Hippocampal formation (tissue), 2 donors: ENCODE measurements around the gene KCNK2.
A peak's percentile ranks its signal among the peaks of the same experiment; 100 is the strongest.

ENCODE experiments used
- DNase-seq, 2 donors: peaks; one replicate each; lab custom pipeline; 2025; lab: John Stamatoyannopoulos, UW

Gene KCNK2, protein sequence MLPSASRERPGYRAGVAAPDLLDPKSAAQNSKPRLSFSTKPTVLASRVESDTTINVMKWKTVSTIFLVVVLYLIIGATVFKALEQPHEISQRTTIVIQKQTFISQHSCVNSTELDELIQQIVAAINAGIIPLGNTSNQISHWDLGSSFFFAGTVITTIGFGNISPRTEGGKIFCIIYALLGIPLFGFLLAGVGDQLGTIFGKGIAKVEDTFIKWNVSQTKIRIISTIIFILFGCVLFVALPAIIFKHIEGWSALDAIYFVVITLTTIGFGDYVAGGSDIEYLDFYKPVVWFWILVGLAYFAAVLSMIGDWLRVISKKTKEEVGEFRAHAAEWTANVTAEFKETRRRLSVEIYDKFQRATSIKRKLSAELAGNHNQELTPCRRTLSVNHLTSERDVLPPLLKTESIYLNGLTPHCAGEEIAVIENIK

DNA sequence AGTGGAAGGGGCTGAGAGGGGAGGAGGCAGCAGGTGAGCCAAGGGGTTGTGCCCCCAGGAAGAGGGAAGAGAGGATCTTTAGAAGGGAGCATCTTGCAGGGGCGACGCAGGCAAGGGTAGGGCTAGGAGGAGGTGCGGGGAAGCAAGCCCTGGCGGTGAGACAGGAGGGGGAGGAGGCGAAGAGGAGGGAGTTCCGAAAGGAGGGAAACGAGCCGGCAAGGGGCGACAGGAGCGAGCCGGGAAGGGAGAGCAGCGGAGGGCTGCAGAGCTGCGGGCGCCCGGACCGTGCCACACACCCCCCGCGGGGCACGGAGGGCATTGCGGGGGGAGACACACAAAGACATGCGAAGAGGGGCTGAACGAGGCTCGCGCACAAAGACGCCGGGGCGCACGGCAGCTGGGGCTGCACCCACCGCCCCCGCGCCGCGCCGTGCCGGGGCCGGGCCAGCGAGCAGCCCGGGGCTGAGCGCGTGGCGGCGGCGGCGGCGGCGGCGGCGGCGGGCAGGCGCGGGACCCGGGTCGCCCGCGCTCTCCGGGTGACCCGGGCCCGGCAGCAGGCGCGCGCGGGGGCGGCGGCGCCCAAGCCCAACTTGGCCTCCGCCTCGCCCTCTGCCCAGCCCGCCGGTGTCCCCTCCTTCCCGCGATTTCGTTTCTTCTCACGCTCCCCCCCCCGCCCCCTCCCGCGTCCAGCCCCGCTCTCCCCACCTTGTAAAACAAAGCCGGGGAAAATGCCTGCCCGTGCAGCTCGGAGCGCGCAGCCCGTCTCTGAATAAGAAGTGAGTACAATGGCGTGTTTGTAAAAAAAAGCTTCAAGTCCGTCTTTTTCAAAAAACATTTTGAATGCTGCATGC lies at the start of gene KCNK2:
TSS of gene KCNK2 (plus strand) at position 206 of the 851 bp plus-strand sequence. CDS start 649 bp downstream, outside the sequence.
- DNase-seq: no peak

- no peak for DNase-seq
These were observed 49.5 kb upstream of the KCNK2 start for GRCh38 chr1:215032911-215033526.

DNA sequence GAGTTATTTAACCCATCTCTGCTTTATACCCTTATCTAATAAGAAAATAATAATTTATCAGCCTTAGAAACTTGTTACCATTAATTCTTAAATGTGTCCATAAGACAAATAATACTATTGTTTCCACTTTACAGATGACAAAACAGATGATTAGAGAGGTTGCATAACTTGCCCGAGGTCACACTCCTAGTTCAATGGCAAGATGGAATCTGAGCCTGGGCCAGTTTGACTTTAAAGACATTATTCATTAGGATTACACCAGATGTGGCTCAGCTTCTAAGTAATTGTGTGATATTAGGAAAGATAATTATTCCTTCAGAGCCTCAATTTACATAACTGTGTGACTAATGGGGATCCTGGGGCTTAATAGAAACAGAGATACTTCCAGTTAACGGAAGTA lies 42.3 kb upstream of the KCNK2 start:
- DNase-seq: no peak

DNA sequence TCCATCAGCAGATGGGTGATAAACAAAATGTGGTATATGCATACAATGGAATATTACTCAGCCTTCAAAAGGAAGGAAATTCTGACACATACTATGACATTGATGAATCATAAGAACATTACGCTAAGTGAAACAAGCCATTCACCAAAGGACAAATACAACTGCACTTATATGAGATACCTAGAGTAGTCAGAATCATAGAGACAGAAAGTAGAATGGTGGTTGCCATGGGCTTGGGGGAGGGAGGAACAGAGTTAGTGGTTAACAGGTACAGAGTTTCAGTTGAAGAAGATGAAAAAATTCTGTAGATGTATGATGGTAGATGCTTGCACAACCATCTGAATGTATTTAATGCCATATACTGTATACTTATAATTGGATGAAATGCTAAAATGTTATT lies 39.1 kb upstream of the KCNK2 start:
- DNase-seq: no peak

DNA sequence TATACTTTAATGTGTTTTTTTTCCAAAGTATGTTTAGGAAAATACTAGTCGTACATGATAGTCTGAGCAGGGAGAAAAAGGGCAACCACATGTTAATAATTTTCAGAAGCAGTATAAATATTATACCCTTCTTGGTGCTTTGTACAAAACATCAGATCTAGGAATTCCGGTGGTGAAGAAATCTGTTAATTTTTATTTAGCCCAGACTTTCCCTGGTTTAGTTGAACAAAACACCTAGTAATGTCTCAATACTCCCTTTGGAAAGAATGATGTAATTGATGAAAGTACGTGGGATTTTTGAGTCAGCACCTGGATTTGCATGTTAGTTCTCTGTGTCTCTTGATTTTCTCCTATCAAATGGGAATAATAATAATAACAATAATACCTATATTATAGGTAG lies 38.4 kb upstream of the KCNK2 start:
- DNase-seq: no peak

GRCh38 chr1:215045698-215046308 lies 36.7 kb upstream of the KCNK2 start:
- DNase-seq: no peak

- DNase-seq: no peak
These were observed 30.1 kb upstream of the KCNK2 start for GRCh38 chr1:215052256-215053015.

GRCh38 chr1:215054266-215054665 lies 28.3 kb upstream of the KCNK2 start:
- peak in 1 of 2 donors; percentile 1 for DNase-seq

DNA sequence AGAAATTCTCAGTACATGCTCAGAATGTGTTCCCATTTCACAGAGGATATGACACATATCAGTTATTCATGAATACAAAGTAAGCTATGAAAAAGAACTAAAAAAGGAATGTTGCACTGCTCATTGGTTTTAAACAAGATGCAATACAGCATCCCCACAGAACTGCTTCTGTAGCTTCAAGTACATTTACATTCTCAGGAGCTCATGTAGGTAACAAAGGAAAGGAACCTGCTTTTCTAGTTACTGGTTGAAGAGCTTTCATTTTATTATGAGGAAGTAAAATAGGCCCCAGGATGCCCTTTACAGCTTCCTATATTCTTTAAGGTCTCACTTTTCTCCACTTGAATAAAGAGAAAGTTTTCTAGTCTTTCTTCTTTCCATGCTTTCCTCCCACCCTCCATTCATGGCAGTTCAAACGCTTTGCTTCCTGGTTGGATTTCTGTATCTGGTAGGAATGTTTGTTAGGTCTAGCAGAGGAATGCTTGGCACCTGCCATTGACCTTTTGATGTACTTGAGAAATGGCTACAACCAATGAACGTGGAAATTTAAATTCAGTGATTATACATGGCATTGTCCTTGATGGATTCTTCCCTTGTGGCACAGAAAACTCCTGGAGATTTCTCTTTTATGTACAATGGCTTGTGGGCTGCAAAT lies 27.1 kb upstream of the KCNK2 start:
- DNase-seq: no peak

DNA sequence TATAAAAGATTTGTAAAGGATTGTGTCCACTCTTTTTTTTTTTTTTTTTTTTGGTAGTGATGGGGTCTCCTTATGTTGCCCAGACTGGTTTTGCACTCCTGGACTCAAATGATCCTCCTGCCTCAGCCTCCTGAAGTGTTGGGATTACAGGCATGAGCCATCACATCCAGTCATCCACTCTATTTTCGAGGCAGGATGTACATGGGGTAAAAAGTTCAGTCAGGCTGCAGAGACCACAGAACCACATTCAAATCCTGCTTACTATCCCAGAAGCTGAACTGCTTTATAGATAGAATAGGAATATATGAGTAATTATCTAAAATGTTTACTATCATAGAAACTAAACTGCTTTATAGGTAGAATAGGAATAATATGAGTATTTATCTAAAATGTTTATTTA lies 26.0 kb upstream of the KCNK2 start:
- DNase-seq: no peak

DNA sequence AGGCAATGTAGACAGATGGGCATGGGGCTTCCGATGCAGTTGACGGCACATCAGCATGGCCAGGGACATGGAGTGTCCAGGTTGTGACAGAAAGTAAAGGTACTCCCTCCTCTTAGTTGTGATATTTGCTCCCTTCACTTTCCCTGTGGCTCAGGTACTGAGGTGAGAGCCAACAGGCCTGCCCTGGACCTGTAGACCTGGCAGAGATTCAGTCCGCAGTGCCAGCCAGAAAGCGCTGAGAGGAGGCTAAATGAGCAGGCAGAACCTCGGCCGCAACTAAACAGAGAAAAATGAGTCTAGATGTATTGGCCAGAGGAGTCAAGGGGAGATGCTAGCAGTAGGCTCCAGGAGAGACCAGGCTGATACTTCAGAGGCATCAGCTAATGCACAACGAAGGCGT lies 22.6 kb upstream of the KCNK2 start:
- no peak for DNase-seq

DNA sequence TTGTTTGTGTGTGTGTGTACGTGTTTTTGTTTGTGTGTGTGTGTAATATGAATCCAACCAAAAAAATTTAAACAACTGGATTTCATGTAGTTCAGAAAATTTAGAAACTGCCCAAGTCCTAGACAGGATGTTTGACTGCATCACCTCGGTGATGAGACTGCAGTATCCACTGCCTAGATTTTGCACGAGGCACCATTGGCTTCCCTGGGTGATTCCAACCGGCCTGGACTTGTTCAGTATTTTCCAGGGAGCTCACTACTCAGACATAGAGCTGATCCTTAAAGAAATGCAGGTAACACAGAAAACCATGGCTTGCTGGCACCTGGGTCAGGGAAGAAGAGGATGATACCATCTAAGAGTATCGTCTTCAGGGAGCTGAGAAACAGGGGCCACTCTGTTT lies 18.2 kb upstream of the KCNK2 start:
- DNase-seq: no peak

DNA sequence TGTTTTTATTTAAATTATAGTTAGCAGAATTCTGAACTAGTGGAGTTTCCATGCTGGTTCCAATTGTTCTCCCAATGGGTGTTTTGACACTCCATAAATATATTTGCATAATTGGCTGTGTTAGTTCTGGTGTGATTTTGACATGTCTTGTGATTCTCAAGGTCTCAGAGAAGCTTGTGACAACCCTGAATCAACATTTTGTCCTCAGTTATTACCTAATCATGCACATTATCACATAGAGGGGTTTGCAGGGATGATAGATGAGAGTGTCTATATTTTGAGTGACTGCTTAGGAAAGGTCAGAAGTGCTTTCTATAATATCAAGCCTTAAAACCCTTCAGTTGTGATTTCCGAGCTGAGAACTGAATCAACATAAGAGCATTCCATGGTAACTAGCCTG lies 11.5 kb upstream of the KCNK2 start:
- no peak for DNase-seq

GRCh38 chr1:215076322-215076721 lies 6.2 kb upstream of the KCNK2 start:
- no peak for DNase-seq

- DNase-seq: no peak
These were observed 3.1 kb upstream of the KCNK2 start for GRCh38 chr1:215079456-215079855.

GRCh38 chr1:215081661-215082531 lies 641 bp upstream of the KCNK2 start:
- DNase-seq: no peak

DNA sequence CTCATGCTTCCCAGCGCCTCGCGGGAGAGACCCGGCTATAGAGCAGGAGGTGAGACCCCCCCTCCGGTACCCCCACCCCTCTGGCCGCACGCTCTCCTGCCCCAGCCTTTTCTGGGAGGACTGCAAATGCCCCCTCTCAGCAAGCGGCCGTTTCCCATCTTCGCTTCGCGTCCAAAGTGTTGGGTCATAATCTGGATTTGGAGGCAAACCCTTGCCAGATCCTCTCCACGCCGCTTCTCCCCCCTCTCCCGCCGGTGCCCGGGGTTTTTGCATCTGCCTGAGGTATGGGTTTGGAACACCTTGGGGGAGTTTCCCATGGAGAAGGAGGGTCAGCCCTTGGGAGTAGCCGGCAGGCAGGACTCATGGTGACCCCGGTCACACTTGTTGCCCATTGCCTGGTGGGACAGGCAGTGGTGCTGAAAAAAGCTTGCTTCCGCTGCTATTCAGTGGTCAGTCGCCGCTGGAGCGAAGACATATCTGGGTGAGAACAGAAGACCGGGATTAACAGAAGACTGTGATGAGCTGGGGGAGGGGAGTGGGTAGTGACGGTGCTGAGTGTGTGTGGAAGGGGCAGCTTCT lies 935 bp downstream of the KCNK2 start:
- DNase-seq: no peak

DNA sequence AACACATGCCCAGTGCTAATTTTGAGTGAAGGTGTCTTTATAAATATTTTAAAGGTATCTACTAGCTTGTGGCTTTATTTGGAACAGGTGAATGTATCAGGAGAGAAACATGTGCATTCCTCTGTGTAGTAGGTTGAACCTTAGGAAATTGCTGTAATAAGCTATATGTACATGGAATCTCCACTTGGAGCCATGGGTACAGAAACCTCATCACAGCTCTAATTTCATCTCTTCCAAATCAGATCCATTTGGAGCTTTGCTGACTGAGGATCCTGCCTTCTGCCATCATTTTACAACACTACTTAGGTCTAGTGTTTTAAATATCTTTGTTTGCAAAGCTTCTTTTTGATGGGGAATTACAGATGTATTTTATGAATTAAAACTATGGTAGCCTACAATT lies 2.1 kb downstream of the KCNK2 start:
- DNase-seq: no peak

DNA sequence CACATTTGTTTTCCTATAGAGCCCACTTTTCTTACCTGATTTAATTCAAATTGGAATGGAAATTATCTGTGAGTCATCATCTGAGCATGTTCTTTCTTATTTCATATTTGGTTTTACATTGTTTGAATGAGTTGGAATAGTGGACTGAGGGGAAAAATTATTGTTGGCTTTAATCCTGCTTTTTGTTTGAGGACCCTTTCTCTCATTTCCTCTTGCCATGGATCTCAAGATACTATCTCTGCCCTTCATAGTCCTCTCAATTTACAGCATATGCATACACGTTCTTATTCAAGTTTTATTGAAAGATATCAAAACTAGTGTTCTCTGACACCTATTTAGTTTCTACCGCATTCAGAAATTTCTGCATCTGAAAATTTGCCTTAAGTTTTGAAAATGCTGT lies 5.1 kb downstream of the KCNK2 start:
- DNase-seq: no peak

DNA sequence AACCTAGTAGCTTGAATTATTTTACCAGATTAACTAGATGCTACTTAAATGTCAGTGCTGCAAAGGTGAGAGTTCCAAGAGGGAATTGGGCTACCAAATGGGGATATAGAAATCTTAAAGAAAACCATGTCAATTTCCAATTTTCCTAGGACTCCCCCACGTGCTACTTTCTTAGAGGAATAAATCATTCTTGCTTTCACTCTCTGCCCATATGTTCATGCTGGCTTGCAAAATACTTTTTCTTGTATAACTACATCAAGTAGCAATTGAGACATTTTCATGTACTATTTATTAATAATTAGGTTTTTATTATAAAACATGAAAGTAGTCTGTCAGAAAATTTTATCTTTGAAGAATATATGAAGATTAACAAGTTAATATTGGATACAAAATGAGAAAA lies 11.8 kb downstream of the KCNK2 start:
- no peak for DNase-seq
